K562 (cell line): ENCODE measurements around the gene KIF19. TPM values are rescaled to one million over a fixed set of nuclear protein-coding genes. Genes with fewer than 3 reads are reported as not detected.

ENCODE experiments used
- ADNP ChIP-seq: fragments of 200-800 bp; sonication (Bioruptor generic); IDR thresholded peaks from 2 replicates; pipeline ENCODE4 v1.6.1; 2016; ENCODE audit warnings: missing genetic modification characterization, missing compliant biosample characterization
- ARID1B ChIP-seq: fragments of 450-650 bp; IDR thresholded peaks from 2 replicates; pipeline ENCODE4 v1.6.1; 2016; ENCODE audit warnings: antibody characterized with exemption, mild to moderate bottlenecking, inconsistent platforms
- CBFA2T3 ChIP-seq: fragments of 450-650 bp; IDR thresholded peaks from 2 replicates; pipeline ENCODE4 v1.6.1; 2017
- E2F6 ChIP-seq, 2 experiments: IDR thresholded peaks; 2 replicates each; pipeline ENCODE4 v1.6.1; 2011; ENCODE audit warnings: borderline replicate concordance in 1 of 2, control low read depth in 1 of 2, low read depth in 1 of 2, low read length in 1 of 2, mild to moderate bottlenecking in 1 of 2, mixed read lengths in 1 of 2, moderate library complexity in 1 of 2; ENCODE audit not compliant: insufficient read depth in 1 of 2, insufficient read length in 1 of 2, poor library complexity in 1 of 2, severe bottlenecking in 1 of 2; ENCODE audit errors: extremely low read depth in 1 of 2
- ELF2 ChIP-seq: fragments of 250-450 bp; sonication (Bioruptor Pico); IDR thresholded peaks from 2 replicates; pipeline ENCODE4 v1.5.0; 2021; ENCODE audit warnings: mild to moderate bottlenecking
- ESRRA ChIP-seq: fragments of 450-650 bp; IDR thresholded peaks from 2 replicates; pipeline ENCODE4 v1.6.1; 2014; ENCODE audit warnings: low read depth, mild to moderate bottlenecking, moderate library complexity, borderline replicate concordance
- GATA2 ChIP-seq: sonication (generic); formaldehyde crosslinking; IDR thresholded peaks from 2 replicates; pipeline ENCODE4 v1.4.0; 2020; ENCODE audit warnings: mild to moderate bottlenecking, missing genetic modification reagents
- MYC ChIP-seq, 2 experiments: fragments of 250-450 bp in 1 of 2; sonication (Bioruptor Pico) in 1 of 2; IDR thresholded peaks; 2 replicates each; pipeline versions ENCODE4 v1.5.1 to v1.6.1; 2012 to 2021; ENCODE audit warnings: low read depth in 2 of 2, borderline replicate concordance in 1 of 2, improper control_type of control experiment in 1 of 2, low read length in 1 of 2, mild to moderate bottlenecking in 1 of 2, moderate library complexity in 1 of 2
- NCOA6 ChIP-seq: fragments of 450-650 bp; IDR thresholded peaks from 2 replicates; pipeline ENCODE4 v1.6.1; 2017; ENCODE audit warnings: mild to moderate bottlenecking
- RCOR1 ChIP-seq, 2 experiments: IDR thresholded peaks; 2 replicates each; pipeline ENCODE4 v1.6.1; 2012; ENCODE audit warnings: low read depth in 2 of 2, low read length in 2 of 2, borderline replicate concordance in 1 of 2, improper control_type of control experiment in 1 of 2
- RREB1 ChIP-seq: fragments of 250-450 bp; sonication (Bioruptor Pico); IDR thresholded peaks from 2 replicates; pipeline ENCODE4 v1.4.0; 2020
- SIX5 ChIP-seq, 2 experiments: IDR thresholded peaks; 2 replicates each; pipeline ENCODE4 v1.6.1; 2011; ENCODE audit warnings: low read length in 2 of 2, borderline replicate concordance in 1 of 2, low read depth in 1 of 2, mild to moderate bottlenecking in 1 of 2, moderate library complexity in 1 of 2; ENCODE audit not compliant: insufficient read depth in 1 of 2
- SNIP1 ChIP-seq: fragments of 450-650 bp; IDR thresholded peaks from 2 replicates; pipeline ENCODE4 v1.7.1; 2017; ENCODE audit warnings: low read depth, mild to moderate bottlenecking
- SRSF9 ChIP-seq: fragments of 200-400 bp; formaldehyde crosslinking; IDR thresholded peaks from 2 replicates; pipeline ENCODE4 v1.6.1; 2017; ENCODE audit warnings: low read depth, low read length, borderline replicate concordance
- TGIF2 ChIP-seq: sonication (generic); formaldehyde crosslinking; IDR thresholded peaks from 2 replicates; pipeline ENCODE4 v1.8.1; 2022; ENCODE audit warnings: mild to moderate bottlenecking, missing genetic modification reagents, moderate library complexity
- YBX1 ChIP-seq: fragments of 450-650 bp; IDR thresholded peaks from 2 replicates; pipeline ENCODE4 v1.7.1; 2016; ENCODE audit warnings: mild to moderate bottlenecking
- ZNF395 ChIP-seq: fragments of 200-800 bp; sonication (Bioruptor generic); IDR thresholded peaks from 2 replicates; pipeline ENCODE4 v1.6.1; 2017; ENCODE audit warnings: missing genetic modification characterization, missing compliant biosample characterization
- ZNF830 ChIP-seq: fragments of 250-450 bp; sonication (Bioruptor Pico); IDR thresholded peaks from 2 replicates; pipeline ENCODE4 v1.5.0; 2021; ENCODE audit warnings: mild to moderate bottlenecking
- polyA plus RNA-seq, 8 experiments: library from polyadenylated mRNA; depleted of rRNA in 4 of 8; stranded (reverse) in 5 of 8; unstranded in 3 of 8; fragments of >200 nt; fragmentation: Nextera tagmentation in 2 of 8; fragmentation: Illumina TruSeq in 1 of 8; extraction: Ambion mirVana in 2 of 8; extraction: Trizol in 1 of 8; gene quantifications; 2 replicates each; pipeline versions ENCODE4 v1.2.1 to v1.2.3, GENCODE V29; 2011 to 2014; ENCODE audit warnings: inconsistent platforms in 1 of 8, missing spikeins in 1 of 8
- total RNA-seq, 7 experiments: library from RNA; depleted of rRNA in 6 of 7; stranded (reverse); fragments of >200 nt in 6 of 7; fragmentation: Illumina TruSeq in 2 of 7; extraction: Trizol in 2 of 7; gene quantifications; 2 replicates each; pipeline versions ENCODE4 v1.2.1 to v1.2.3, GENCODE V29; 2011 to 2021; ENCODE audit warnings: low replicate concordance in 1 of 7

The KIF19 gene
- total and polyA plus RNA-seq, 9 of the 15 experiments (the other 6 are each of a cell fraction or from before 2014, with no cell fraction given) = 0.10 TPM; not detected in 8

- TF ChIP-seq SNIP1 (no peak), ESRRA (peak; percentile 38; the same call in 1 of the 2 replicates), MYC (IDR thresholded peaks at IDR 0.05; ENCODE audit: low read depth, low read length) (peak; percentile 37; the same call in 1 of the 2 replicates), MYC (CRISPR knock-in tag; IDR thresholded peaks at IDR 0.05; ENCODE audit: borderline replicate concordance, low read depth) (no peak), NCOA6 (no peak), RREB1 (CRISPR knock-in tag) (peak; percentile 73; the same call in 1 of the 2 replicates), RCOR1 (IDR thresholded peaks at IDR 0.05; ENCODE audit: borderline replicate concordance in 1 of 2, low read depth in 2 of 2, low read length in 2 of 2) (peak in 1 of 2 experiments; percentile 58; a peak in 1 of 4 replicates), TGIF2 (CRISPR knock-in tag) (no peak), SRSF9 (no peak), ARID1B (peak; percentile 69), CBFA2T3 (peak; percentile 72), E2F6 (IDR thresholded peaks at IDR 0.05; ENCODE audit: borderline replicate concordance in 1 of 2, extremely low read depth in 1 of 2, insufficient read depth in 1 of 2, insufficient read length in 1 of 2, low read depth in 1 of 2, low read length in 1 of 2, poor library complexity in 1 of 2, severe bottlenecking in 1 of 2) (peak in 1 of 2 experiments; percentile 44), ZNF395 (CRISPR knock-in tag) (no peak), GATA2 (CRISPR knock-in tag) (peak; percentile 61), SIX5 (IDR thresholded peaks at IDR 0.05; ENCODE audit: borderline replicate concordance in 1 of 2, insufficient read depth in 1 of 2, low read depth in 1 of 2, low read length in 2 of 2) (no peak), ZNF830 (CRISPR knock-in tag) (no peak), ELF2 (CRISPR knock-in tag) (no peak), YBX1 (no peak), ADNP (tag) (no peak)
Measured at GRCh38 chr17:74307984-74308773, 17.8 kb upstream of the KIF19 start (continued).
